Pancreas (tissue), 10 donors: ENCODE measurements around the gene RAPGEF4. TPM values are rescaled to one million over a fixed set of nuclear protein-coding genes. Genes with fewer than 3 reads are reported as not detected.

Source experiments
- ATAC-seq, 4 donors: fragments of 200-7000 bp; cut with Tn5 transposase; one replicate each; pipeline versions ENCODE4 v1.8.0 to v1.9.1; 2020; ENCODE audit warnings: mild to moderate bottlenecking in 4 of 4, moderate library complexity in 4 of 4
- DNase-seq, 6 donors: peaks; one replicate each; pipeline ENCODE4 v3.0.0-alpha.2; 2020
- FAIRE-seq: peaks from 2 replicates; lab custom pipeline; 2012; peaks lifted over from hg19 to GRCh38; lab: Jason Lieb, UNC
- H3K27ac ChIP-seq, 4 donors: fragments of 200-600 bp; sonication (generic); 1 replicate in 3 of 4; 2 replicates in 1 of 4; pipeline versions ENCODE4 v1.5.0 to v1.8.0; 2020
- H3K27me3 ChIP-seq, 4 donors: fragments of 200-600 bp; one replicate each; pipeline ENCODE4 v1.8.0; 2021
- H3K36me3 ChIP-seq, 3 donors: fragments of 200-600 bp; sonication (generic) in 1 of 3; one replicate each; pipeline versions ENCODE4 v1.5.0 to v1.8.0; 2020 to 2021
- H3K4me1 ChIP-seq, 3 donors: fragments of 200-600 bp; one replicate each; pipeline ENCODE4 v1.8.0; 2021
- H3K4me3 ChIP-seq, 4 donors: fragments of 200-600 bp; sonication (generic) in 2 of 4; one replicate each; pipeline versions ENCODE4 v1.5.0 to v1.8.0; 2020 to 2021
- H3K9me3 ChIP-seq, 4 donors: fragments of 200-600 bp; one replicate each; pipeline ENCODE4 v1.8.0; 2021
- WGBS, 2 donors: extraction: QIAGEN DNeasy Blood & Tissue Kit; methylation state at CpG; one replicate each; pipeline ENCODE4 v1.1.7; 2013; 5-methylcytosine and 5-hydroxymethylcytosine counted together
- intact Hi-C, 3 donors: fragments of 100-400 bp; cut with DNase I; formaldehyde crosslinking; loops; one replicate each; pipeline versions ENCODE4 v1.11.1 to v1.14.2; 2022
- polyA plus RNA-seq, 2 donors: library from polyadenylated mRNA; stranded (reverse); fragments of 200-250 nt; gene quantifications; one replicate each; pipeline ENCODE4 v1.2.3, GENCODE V29; 2013
- total RNA-seq, 6 donors: library from RNA; stranded (reverse); fragmentation: NEBNext Ultra II Directional in 4 of 6; extraction: Animal tissue kit (Norgen Biotek cat#: 25700) in 4 of 6; gene quantifications; one replicate each; pipeline versions ENCODE4 v1.2.1 to v1.2.4, GENCODE V29; 2021 to 2023
- TF ChIP-seq, protein P1 (sequence below), 4 donors: fragments of 200-600 bp; sonication (generic) in 3 of 4; IDR thresholded peaks; one replicate each; pipeline versions ENCODE4 v1.5.0 to v1.8.0; 2021; ENCODE audit warnings: antibody characterized with exemption in 4 of 4
- donor health status: healthy with polysubstance abuse.
- donor health status: DM: no; HTN: no; CAD: no; lungs with moderate emphysema.
- donor health status: DM: no; HTN: no; CAD: no.
- donor health status: control.
- donor health status: control.
- donor health status: Bipolar disorder and iron deficiency.
- donor health status: DM: yes; HTN: yes; CAD: no.
- donor health status: DM: no; HTN: no; CAD: no.
- donor health status: DM: no; HTN: no; CAD: no.
- donor health status: DM: yes; HTN: yes; CAD: no.

RAPGEF4 gene
- total and polyA plus RNA-seq, 8 donors = 2.1 to 9.0 (median 5.1) TPM

DNA sequence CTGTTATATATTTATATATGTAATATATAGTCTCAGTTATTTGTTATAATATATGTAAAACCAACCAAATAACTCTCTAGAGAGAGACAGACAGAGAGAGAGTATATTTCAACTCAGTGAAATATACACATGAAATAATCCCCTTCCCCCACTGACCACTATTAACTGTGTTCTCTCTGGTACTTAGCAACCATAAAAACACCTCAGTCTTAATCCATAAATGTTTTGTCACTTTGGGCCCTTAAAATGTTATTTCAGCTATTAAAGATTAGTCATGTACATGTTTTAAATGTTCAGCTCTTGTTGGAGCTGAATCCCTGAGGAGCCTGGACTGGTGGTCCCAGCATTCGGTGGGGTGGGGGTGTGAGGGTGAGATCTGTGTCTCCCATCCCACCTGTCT is 217.8 kb downstream of the RAPGEF4 start:
- WGBS, 2 donors = 76 to 78% methylated on average over 1 of the region's 1 CpG
- FAIRE-seq (no peak), DNase-seq (no peak), ATAC-seq (no peak)
- Histone ChIP-seq H3K27ac (no peak overlapping the region), H3K27me3 (no peaks in the 10 kb centered on the region), H3K36me3 (no peaks in the 10 kb centered on the region), H3K4me3 (no peak overlapping the region), H3K4me1 (no peaks in the 10 kb centered on the region), H3K9me3 (no peaks in the 10 kb centered on the region)
- TF ChIP-seq, protein P1, sequence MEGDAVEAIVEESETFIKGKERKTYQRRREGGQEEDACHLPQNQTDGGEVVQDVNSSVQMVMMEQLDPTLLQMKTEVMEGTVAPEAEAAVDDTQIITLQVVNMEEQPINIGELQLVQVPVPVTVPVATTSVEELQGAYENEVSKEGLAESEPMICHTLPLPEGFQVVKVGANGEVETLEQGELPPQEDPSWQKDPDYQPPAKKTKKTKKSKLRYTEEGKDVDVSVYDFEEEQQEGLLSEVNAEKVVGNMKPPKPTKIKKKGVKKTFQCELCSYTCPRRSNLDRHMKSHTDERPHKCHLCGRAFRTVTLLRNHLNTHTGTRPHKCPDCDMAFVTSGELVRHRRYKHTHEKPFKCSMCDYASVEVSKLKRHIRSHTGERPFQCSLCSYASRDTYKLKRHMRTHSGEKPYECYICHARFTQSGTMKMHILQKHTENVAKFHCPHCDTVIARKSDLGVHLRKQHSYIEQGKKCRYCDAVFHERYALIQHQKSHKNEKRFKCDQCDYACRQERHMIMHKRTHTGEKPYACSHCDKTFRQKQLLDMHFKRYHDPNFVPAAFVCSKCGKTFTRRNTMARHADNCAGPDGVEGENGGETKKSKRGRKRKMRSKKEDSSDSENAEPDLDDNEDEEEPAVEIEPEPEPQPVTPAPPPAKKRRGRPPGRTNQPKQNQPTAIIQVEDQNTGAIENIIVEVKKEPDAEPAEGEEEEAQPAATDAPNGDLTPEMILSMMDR (IDR thresholded peaks at IDR 0.05) = no peak
- intact Hi-C loops = no loop called here

DNA sequence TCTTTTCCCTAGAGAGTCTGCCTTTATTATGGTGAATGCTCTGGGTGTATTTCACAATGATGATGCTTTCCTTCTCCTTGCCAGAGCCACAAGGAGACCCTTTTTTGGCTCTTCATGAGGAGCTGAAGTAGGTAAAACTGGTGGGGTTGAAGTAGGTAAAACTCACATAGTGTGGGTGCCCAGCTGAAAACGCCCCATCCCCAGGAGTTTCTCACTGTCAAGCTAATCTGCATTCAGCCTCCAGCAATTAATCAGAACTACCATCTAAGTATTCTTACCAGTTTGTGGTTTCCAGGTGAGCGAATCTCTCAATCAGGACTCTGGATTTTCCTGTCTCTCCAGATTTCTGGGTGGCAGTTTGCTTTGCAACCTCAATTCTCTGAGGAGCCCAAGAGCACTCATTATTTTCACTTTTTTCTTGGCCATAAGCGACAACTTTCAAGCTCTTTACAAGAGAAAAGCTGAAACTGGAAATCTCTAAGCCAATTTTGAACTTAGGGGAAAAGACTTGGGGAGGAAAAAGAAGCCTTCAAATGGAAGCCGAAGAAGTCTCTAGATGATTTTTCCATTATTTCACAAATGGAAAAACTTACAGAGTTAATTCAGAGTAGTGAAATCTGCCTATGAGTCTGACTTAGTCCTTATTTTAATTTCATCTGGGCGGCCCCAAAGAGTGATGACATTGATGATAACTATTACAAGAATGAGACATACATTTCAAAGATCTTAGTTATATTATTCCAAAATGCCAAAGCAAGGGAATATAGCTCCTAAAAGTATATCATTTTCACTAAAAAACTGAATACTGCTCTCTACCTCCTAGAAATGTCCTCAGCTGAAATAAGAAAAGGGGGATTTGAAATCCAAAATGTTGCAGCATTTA is 218.6 kb downstream of the RAPGEF4 start:
- WGBS, 2 donors = 85 to 88% methylated on average over 5 of the region's 5 CpGs
- no peaks in the 10 kb centered on the region for H3K9me3 ChIP-seq
- intact Hi-C loops = no loop called here
- DNase-seq (no peak), ATAC-seq (no peak), FAIRE-seq (no peak)
- no peak overlapping the region for H3K4me3 ChIP-seq
- TF ChIP-seq, protein P1 (IDR thresholded peaks at IDR 0.05) = no peak
- H3K4me1 ChIP-seq = no peaks in the 10 kb centered on the region
- H3K36me3 ChIP-seq = no peaks in the 10 kb centered on the region
- no peak overlapping the region for H3K27ac ChIP-seq
- no peaks in the 10 kb centered on the region for H3K27me3 ChIP-seq

DNA sequence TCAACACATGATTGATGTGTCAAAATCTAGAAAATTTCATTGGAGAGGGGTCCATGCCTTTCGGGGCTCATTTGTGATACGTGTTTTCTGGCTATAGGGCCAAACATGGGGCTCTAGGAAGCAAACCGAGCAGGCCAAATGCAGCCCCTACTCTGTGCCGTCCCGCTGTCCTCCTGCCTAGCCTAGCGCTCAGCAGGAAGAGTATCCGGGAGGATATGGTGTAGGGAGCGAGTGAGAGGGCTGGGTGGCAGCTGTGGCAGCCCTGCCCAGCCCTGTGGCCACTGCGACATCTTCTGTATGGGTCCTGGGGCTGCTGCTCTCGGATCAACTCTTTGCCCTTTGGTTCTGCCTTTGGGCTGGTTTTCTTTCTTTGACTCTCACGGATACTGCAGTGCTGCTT is 219.9 kb downstream of the RAPGEF4 start:
- Histone ChIP-seq H3K4me1 (no peaks in the 10 kb centered on the region), H3K4me3 (no peak overlapping the region), H3K27me3 (no peaks in the 10 kb centered on the region), H3K36me3 (no peaks in the 10 kb centered on the region), H3K27ac (no peak overlapping the region), H3K9me3 (no peaks in the 10 kb centered on the region)
- ATAC-seq (no peak), FAIRE-seq (no peak), DNase-seq (no peak)
- intact Hi-C loops = no loop called here
- TF ChIP-seq, protein P1 (IDR thresholded peaks at IDR 0.05) = no peak
- 81 to 85% methylated on average over 11 of the region's 11 CpGs for WGBS, 2 donors

GRCh38 chr2:172957734-172958133 is 222.1 kb downstream of the RAPGEF4 start:
- ATAC-seq = no peak
- no peak for FAIRE-seq
- Histone ChIP-seq H3K9me3 (no peaks in the 10 kb centered on the region), H3K27me3 (no peaks in the 10 kb centered on the region), H3K27ac (no peak overlapping the region), H3K4me1 (no peaks in the 10 kb centered on the region), H3K4me3 (no peak overlapping the region), H3K36me3 (no peaks in the 10 kb centered on the region)
- intact Hi-C loops = no loop called here
- no peak for DNase-seq
- TF ChIP-seq, protein P1 (IDR thresholded peaks at IDR 0.05) = no peak

DNA sequence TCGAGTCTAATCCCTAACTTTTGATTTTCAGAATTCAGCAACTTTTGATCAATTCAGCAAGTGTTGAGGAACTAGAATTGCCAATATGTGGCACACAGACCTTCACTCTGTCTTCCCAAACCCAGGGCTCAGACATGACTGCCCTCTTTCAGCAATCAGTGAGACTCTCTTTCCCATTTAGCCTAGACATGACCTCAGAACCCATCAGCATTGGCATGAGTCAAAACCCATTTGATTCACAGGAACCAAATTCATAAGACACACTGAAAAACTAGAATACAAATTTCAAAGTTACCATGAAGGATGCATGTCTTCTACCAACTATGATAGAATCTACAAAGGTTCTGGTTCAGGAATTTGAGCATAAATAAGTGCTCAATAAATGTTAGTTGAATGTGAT is 226.4 kb downstream of the RAPGEF4 start:
- Histone ChIP-seq H3K4me3 (no peak overlapping the region), H3K27ac (no peak overlapping the region), H3K9me3 (no peaks in the 10 kb centered on the region), H3K36me3 (no peaks in the 10 kb centered on the region), H3K4me1 (peaks cover 0 to 5% (median 3%) of the 10 kb centered on the region in 3 donors), H3K27me3 (no peaks in the 10 kb centered on the region)
- no peak for DNase-seq
- intact Hi-C loops = no loop called here
- FAIRE-seq = no peak
- ATAC-seq = no peak
- 88 to 89% methylated on average over 1 of the region's 1 CpG for WGBS, 2 donors
- TF ChIP-seq, protein P1 (IDR thresholded peaks at IDR 0.05) = no peak
